ENCODE measurements around the gene COG7.

DNA sequence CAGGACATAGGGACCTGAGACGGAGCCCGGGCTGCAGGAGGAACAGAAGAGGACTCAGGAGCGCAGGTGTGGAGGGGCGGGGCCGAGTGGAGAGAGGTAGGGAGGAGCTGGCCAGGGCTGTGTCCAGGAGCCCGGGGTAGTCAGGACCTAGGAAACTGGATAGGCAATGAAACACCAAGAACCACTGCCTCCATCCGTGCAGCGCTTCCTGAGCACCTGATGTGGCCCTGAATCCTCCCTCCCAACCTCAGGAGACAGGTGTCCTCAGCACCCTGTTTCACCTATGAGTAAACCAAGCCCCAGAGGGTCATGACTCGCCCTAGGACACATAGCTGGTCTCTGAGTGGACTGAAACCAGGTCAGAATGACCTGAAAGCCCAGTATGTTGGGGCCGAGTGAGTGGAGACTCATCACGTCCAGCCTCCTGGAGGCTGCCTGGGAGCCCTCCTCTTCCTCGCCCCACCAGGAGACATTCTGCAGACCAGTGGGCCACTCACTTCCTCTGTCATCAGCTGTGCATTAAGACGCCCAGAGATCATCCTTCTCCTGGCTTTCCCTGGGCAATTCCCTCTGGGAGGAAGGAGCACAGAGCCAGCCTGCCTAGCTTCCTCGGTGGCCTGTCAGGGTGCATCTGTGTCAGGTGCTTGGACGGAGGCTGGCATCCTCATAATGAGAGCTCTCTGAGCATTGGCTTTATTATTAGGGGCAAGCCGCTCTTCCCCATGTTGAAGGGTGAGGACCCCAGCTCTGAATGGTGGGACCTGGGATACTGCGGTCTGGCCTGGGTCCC lies 78.1 kb downstream of the COG7 start:
- TF ChIP-seq, protein P1, sequence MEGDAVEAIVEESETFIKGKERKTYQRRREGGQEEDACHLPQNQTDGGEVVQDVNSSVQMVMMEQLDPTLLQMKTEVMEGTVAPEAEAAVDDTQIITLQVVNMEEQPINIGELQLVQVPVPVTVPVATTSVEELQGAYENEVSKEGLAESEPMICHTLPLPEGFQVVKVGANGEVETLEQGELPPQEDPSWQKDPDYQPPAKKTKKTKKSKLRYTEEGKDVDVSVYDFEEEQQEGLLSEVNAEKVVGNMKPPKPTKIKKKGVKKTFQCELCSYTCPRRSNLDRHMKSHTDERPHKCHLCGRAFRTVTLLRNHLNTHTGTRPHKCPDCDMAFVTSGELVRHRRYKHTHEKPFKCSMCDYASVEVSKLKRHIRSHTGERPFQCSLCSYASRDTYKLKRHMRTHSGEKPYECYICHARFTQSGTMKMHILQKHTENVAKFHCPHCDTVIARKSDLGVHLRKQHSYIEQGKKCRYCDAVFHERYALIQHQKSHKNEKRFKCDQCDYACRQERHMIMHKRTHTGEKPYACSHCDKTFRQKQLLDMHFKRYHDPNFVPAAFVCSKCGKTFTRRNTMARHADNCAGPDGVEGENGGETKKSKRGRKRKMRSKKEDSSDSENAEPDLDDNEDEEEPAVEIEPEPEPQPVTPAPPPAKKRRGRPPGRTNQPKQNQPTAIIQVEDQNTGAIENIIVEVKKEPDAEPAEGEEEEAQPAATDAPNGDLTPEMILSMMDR (IDR thresholded peaks at IDR 0.05): no peak
- TF ChIP-seq EP300 (IDR thresholded peaks at IDR 0.05; ENCODE audit: low read depth): no peak
- no peak for TF ChIP-seq POLR2AphosphoS5 (IDR thresholded peaks at IDR 0.05)
- no peak for TF ChIP-seq POLR2A (IDR thresholded peaks at IDR 0.05)

Data from transverse colon (tissue), 4 donors.